Activated T-cell treated with anti-CD3 and anti-CD28 coated beads for 48 hours (primary cell): ENCODE results near the gene TSPAN18.

Experiments
- DNase-seq: peaks from one replicate; pipeline ENCODE4 v3.0.0-alpha.2; 2020; ENCODE audit warnings: low read depth

The TSPAN18 gene

DNA sequence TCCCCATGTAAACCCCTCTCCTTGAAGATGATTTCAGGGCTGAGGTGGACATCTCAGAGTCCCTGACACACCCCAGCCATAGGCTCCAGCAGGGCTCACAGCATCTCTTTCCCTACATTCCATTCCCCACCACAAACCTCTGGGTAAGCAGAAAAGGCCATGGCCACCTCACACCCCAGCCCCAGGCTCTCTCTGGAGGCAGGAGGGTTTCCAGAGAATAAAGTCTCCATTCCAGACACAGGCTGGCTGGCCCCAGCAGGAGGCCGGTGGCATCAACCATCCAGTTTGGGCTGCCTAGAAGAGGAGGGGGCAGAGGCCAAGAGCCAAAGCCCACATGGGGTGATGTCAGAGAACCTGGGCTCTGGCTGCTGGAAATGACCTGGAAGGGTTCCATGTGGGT is 162.5 kb downstream of the TSPAN18 start:
- DNase-seq: no peak

DNA sequence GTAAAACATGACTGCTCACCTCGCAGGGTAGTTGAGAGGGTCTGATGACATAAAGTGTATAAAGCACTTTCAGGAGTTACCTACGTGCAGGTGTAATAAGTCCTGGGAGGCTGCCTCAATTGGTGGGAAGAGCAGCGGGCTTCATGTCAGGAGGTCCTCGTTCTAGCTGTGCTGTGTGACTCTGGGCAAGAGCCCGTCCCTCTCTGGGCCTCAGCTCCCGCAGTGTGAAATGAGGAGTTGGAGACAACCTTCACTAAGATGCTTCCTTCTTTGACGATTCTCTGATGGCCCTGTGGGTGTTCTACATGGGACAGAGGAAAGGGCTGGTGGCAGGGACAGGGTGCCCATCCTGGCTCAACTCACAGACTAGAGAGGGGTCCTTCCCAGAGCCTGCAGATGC is 166.1 kb downstream of the TSPAN18 start:
- DNase-seq: no peak

DNA sequence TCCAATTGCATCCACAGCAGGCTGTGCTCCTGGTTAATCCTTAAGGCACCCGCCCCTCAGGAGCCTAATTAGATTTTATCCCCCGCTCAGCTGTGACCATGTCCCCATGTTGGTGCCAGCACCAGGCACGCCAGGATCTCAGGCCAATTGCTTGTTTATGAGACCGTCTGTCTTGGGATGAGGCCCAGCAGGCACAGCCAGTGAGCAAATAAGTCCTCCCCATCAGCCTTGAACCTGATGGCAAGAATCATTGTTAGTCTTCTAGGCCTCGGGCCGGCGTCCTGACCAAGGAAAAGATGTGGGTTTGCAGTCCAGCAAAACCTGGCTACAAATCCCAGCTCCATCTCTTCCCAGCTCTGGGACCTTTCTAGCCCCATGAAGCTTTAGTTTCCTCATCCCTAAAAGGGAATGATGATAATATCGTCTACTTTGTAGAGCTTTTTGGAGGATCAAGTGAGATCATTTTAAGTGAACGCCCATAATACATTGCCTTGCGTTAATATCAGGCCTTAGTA is 166.6 kb downstream of the TSPAN18 start:
- no peak for DNase-seq

DNA sequence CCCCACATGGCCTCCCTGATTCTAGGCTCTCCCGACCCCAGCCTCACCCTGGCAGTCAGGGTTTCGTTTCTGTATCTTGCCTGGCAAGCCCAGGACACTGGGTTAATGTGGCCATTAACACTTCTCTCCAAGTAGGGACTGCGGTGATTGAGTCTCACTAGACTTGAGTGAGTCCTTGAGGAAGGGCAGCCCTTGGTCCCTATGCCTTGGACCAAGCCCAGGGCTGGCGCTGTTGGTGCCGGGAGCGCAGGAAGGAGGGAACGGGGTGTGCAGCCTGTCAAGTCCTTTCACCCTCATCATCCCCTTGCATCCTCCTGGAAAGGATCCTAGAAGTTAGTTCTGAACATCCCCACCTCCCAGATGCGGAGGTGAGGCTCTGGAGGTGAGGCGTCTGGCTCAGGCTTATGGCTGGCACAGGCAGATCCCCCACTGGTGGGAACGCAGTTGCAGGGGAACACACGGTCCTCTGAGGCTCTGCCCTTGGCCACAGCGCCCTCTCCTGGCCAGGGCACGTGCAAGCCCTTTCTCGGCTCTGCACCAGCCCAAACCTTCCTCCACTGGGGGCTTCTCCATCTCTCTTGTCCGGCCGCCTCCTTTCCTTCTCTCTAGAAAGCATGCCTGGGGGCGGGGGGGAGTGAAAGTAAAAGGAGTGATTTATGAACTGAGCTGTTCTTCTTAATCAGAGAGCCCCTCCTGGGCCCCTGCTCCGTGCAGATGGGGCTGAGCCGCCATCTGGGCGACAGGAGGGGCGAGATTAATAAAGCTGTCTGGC is 167.3 kb downstream of the TSPAN18 start:
- DNase-seq: peak; percentile 58

- DNase-seq: peak; percentile 29
These were observed 173.2 kb downstream of the TSPAN18 start for GRCh38 chr11:44899959-44900358.

- DNase-seq: no peak
These were observed 174.4 kb downstream of the TSPAN18 start for GRCh38 chr11:44901120-44901633.

DNA sequence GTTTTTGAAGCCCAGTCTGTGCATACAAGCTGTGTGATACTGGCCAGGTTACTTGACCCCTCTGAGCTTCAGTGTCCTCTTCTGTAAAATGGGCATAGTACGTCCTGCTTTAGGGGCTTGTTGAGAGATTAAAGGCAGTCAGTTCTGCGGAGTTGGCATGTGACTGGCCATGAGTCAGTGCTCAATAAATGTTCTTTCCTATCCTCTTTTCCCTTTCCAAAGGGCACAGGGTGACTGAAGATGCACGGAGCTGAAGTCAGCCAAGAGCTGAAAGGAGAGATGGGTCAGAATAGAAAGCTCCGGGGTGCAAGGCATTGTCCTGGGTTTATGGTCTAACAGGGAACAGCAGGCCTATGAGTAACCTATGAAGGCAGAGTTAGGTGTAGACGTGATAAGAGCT is 175.0 kb downstream of the TSPAN18 start:
- no peak for DNase-seq

DNA sequence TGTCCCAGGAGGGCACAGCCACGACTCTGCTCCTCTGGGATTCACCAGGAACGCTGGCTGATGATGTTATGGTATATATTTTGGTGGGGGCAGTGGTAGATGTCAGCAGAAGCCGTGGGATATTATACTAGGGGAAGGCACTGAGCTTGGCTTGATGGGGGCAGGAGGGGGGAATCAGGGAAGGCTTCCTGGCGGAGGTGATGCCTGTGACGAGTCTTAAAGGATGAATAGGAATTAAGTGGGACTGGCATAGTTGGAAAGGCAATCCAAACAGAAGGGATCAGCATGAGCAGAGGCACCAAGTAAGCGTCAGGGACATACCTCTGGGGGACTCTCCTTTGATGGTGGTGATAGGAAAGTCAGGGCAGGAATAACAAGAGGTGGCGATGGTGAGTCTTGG is 176.3 kb downstream of the TSPAN18 start:
- DNase-seq: no peak

DNA sequence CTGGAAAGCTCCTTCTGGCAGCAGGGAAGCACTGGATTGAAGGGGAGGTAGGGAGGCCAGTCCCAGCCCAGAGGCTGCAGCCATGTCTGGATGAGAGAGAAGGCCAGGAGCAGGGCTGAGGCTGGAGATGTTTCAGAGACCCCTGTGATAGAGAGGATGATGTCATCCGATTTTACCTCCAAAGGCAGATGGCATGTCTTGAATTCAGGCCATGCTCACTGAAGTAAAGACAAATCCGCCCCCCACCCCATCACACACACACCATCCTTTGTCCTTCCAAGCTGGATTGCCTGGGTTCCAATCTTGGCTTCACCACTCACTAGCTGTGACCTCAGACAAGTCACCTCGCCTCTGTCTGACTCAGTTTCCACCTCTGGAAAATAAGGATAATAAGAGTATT is 176.8 kb downstream of the TSPAN18 start:
- no peak for DNase-seq

GRCh38 chr11:44904261-44905020 is 177.7 kb downstream of the TSPAN18 start:
- DNase-seq: no peak

- no peak for DNase-seq
These were observed 178.5 kb downstream of the TSPAN18 start for GRCh38 chr11:44905131-44905866.

DNA sequence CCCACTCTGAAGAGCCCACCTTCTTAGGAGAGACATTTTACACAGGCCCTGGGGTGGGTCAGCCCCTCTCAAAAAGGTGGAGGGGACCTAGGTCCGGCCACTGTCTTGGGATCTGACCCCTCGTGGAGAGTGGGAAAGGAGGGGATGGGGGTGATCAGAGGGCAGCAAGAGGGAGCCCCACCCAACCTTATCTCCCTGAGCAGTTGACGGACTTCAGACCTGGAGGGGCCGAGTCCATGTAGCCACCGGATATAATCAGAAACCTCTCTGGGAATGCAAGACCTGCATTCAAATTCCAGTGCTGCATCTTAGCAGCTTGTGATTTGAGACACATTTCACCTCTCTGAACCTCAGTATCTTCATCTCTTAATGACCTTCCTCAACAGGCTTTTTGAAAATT is 179.9 kb downstream of the TSPAN18 start:
- no peak for DNase-seq

- no peak for DNase-seq
These were observed 182.8 kb downstream of the TSPAN18 start for GRCh38 chr11:44909557-44909956.

DNA sequence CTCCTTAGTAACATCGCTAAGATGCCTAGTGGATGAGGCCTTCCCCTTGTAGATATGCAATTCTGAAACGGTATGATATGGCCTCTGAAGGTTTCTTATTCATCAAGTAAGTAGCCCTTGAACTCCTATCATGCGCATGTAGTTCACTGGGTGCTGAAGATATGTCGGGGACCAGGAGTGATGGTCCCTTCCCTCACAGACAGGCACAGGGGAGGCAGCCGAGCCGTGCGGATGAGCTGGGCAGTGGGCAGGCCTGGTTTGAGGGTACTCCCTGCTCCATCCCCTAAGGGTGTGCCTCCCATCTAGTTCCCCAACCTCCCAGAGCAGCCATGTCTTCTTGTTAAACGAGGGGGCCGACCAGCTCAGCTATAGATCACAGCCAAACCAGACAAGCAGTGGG is 183.8 kb downstream of the TSPAN18 start:
- no peak for DNase-seq

DNA sequence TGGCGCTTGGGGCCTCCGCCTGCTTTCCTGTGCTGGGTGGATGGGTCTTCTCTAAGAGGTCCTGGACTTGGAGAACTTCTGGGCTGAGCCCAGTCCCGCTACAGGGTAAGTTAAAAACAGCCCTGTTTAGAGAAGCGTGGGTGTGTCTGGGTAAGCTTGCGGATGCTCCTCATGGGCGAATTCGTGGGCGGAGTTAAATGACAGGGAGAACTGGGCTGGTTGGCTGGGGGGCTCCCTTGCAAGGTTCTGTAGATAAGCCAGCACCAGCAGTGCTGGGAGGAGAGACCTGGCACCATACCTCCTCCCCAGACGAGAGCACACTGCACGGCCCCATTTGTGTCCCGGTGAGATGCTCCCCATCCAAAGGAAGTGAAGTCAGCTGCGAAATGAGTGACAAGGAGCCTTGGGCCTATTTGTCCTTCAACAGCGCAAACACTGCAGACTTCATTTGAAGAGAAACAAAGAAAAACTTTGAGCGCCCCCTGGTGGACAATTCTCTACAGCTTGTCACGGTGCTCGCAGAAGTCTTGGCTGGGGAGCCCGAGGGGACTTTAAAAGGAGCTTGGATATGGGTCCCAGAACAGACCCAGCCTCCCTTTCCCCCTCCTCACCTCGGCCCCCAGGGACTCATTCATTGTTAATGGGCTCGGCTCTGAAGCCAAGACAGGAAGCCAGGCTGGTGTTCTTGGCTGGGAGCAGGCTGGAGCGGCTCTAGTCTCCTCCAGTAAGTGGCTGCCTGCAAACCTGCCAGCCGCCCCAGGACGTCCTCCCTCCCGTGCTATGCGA is 184.5 kb downstream of the TSPAN18 start:
- DNase-seq: peak; percentile 69

DNA sequence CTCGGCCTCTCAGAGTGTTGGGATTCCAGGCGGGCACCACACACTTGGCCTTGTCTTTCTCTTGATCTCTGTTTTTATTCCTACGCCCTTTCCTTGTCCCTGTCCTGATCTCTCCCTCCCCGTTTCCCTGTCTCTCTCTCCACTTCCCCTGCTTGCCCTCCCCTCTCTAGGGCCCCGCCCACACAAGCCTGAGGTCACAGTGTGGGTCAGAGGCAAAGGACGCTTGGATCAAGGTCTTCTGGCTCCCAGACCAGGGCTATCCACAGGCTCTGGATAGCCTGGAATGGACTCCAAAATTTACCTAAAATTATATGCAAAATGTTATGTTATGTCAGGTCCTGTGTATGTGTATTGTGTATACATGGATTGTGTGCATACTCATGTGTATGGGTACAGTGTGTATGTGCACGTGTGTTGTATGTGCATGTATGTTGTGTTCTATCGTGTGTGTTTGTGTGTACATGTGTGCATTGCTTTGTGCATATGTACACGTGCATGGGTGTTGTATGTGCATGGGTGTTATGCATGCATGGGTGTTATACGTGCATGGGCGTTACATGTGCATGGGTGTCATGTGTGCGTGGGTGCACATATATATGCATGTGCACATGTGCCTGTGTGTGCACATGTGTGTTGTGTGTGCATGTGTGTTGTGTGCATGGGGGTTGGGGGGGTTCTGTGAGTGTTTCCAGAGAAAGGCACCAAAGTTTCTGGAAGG is 185.7 kb downstream of the TSPAN18 start:
- DNase-seq: no peak

GRCh38 chr11:44913502-44913901 is 186.7 kb downstream of the TSPAN18 start:
- DNase-seq: no peak

DNA sequence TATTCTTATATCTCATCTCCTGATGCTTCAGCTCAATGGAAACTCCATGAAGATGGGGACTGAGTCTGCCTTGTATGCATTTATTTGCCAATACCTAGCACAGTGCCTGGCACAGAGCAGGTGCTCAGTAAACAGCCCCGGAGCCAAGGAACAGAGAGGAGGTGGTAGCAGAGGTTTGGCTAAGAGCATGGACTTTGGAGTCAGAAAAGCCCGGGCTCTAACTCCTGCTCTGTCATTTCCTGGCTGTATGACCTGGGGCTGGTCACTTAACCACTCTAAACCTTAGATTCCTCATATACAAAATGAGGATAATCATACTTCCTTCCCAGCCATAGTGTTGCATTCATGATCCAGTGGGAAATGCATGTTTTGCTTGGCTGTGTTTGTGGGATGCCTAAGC is 187.3 kb downstream of the TSPAN18 start:
- no peak for DNase-seq

- DNase-seq: no peak
These were observed 188.2 kb downstream of the TSPAN18 start for GRCh38 chr11:44915004-44915403.

GRCh38 chr11:44915621-44916020 is 188.9 kb downstream of the TSPAN18 start:
- no peak for DNase-seq

GRCh38 chr11:44916331-44916730 is 189.6 kb downstream of the TSPAN18 start:
- DNase-seq: no peak
